Liver (tissue), 9 donors: ENCODE data around the gene IL17RB. TPM values are rescaled to one million over a fixed set of nuclear protein-coding genes. Genes with fewer than 3 reads are reported as not detected.

Experiments used
- DNase-seq: peaks from one replicate; pipeline ENCODE4 v3.0.0-alpha.2; 2017; ENCODE audit warnings: low spot score
- H3K27ac ChIP-seq, 2 donors: one replicate each; pipeline ENCODE4 v1.7.0; 2013; ENCODE audit warnings: inconsistent platforms in 2 of 2, low read length in 2 of 2, control low read depth in 1 of 2, low read depth in 1 of 2, mild to moderate bottlenecking in 1 of 2
- H3K27me3 ChIP-seq, 4 donors: one replicate each; pipeline versions ENCODE4 v1.6.1 to v1.7.0; 2013; ENCODE audit warnings: low read length in 3 of 4, inconsistent platforms in 1 of 4, mild to moderate bottlenecking in 1 of 4, moderate library complexity in 1 of 4; ENCODE audit not compliant: control insufficient read depth in 4 of 4, insufficient read depth in 4 of 4
- H3K36me3 ChIP-seq, 4 donors: one replicate each; pipeline versions ENCODE4 v1.6.1 to v1.7.0; 2013; ENCODE audit warnings: low read length in 3 of 4, mild to moderate bottlenecking in 3 of 4, low read depth in 1 of 4, moderate library complexity in 1 of 4; ENCODE audit not compliant: control insufficient read depth in 4 of 4, insufficient read depth in 3 of 4
- H3K4me1 ChIP-seq, 4 donors: one replicate each; pipeline versions ENCODE4 v1.6.1 to v1.7.0; 2013; ENCODE audit warnings: low read length in 3 of 4, mild to moderate bottlenecking in 3 of 4, moderate library complexity in 1 of 4; ENCODE audit not compliant: control insufficient read depth in 4 of 4, insufficient read depth in 4 of 4
- H3K4me3 ChIP-seq, 3 donors: one replicate each; pipeline versions ENCODE4 v1.6.1 to v1.7.0; 2013; ENCODE audit warnings: low read length in 3 of 3, control low read depth in 1 of 3, low read depth in 1 of 3, mild to moderate bottlenecking in 1 of 3
- H3K9ac ChIP-seq, 2 donors: one replicate each; pipeline ENCODE4 v1.7.0; 2013; ENCODE audit warnings: low read length in 2 of 2, mild to moderate bottlenecking in 2 of 2, moderate library complexity in 2 of 2, control low read depth in 1 of 2, low read depth in 1 of 2
- H3K9me3 ChIP-seq, 4 donors: one replicate each; pipeline versions ENCODE4 v1.6.1 to v1.7.0; 2013; ENCODE audit warnings: low read length in 3 of 4; ENCODE audit not compliant: control insufficient read depth in 4 of 4
- ATF3 ChIP-seq: IDR thresholded peaks from 2 replicates; pipeline ENCODE4 v1.6.1; 2016; ENCODE audit warnings: antibody characterized with exemption
- EGR1 ChIP-seq, 2 donors: IDR thresholded peaks; 2 replicates each; pipeline ENCODE4 v1.6.1; 2016 to 2018; ENCODE audit warnings: antibody characterized with exemption in 2 of 2, low read depth in 2 of 2
- FOXA2 ChIP-seq: IDR thresholded peaks from 2 replicates; pipeline ENCODE4 v1.6.1; 2016; ENCODE audit warnings: antibody characterized with exemption
- GABPA ChIP-seq, 2 donors: IDR thresholded peaks in 1 of 2; conservative IDR thresholded peaks in 1 of 2; 2 replicates each; pipeline ENCODE4 v1.6.1; 2016; ENCODE audit warnings: antibody characterized with exemption in 2 of 2, mild to moderate bottlenecking in 1 of 2, moderate library complexity in 1 of 2
- HNF4G ChIP-seq: IDR thresholded peaks from 2 replicates; pipeline ENCODE4 v1.6.1; 2016; ENCODE audit warnings: antibody characterized with exemption
- MAX ChIP-seq: IDR thresholded peaks from 2 replicates; pipeline ENCODE4 v1.6.1; 2016; ENCODE audit warnings: antibody characterized with exemption
- NR2F2 ChIP-seq: IDR thresholded peaks from 2 replicates; pipeline ENCODE4 v1.6.1; 2016; ENCODE audit warnings: antibody characterized with exemption
- RAD21 ChIP-seq, 2 donors: IDR thresholded peaks; 2 replicates each; pipeline ENCODE4 v1.6.1; 2016; ENCODE audit warnings: antibody characterized with exemption in 2 of 2, mild to moderate bottlenecking in 2 of 2
- REST ChIP-seq: IDR thresholded peaks from 2 replicates; pipeline ENCODE4 v1.6.1; 2016; ENCODE audit warnings: antibody characterized with exemption, mild to moderate bottlenecking
- SP1 ChIP-seq: IDR thresholded peaks from 2 replicates; pipeline ENCODE4 v1.6.1; 2018; ENCODE audit warnings: antibody characterized with exemption, mild to moderate bottlenecking
- YY1 ChIP-seq: IDR thresholded peaks from 2 replicates; pipeline ENCODE4 v1.6.1; 2016; ENCODE audit warnings: antibody characterized with exemption, mild to moderate bottlenecking
- ZBTB33 ChIP-seq: IDR thresholded peaks from 2 replicates; pipeline ENCODE4 v1.6.1; 2016; ENCODE audit warnings: antibody characterized with exemption
- WGBS: extraction: QIAGEN DNeasy Blood & Tissue Kit; methylation state at CpG from one replicate; pipeline ENCODE4 v1.1.7; 2013; 5-methylcytosine and 5-hydroxymethylcytosine counted together
- polyA plus RNA-seq, 2 donors: library from polyadenylated mRNA; stranded (reverse) in 1 of 2; unstranded in 1 of 2; fragments of 200-250 nt in 1 of 2; fragments of >200 nt in 1 of 2; fragmentation: Nextera tagmentation in 1 of 2; extraction: Ambion mirVana in 1 of 2; gene quantifications; one replicate each; pipeline versions ENCODE4 v1.2.1 to v1.2.3, GENCODE V29; 2013 to 2015
- total RNA-seq, 2 donors: library from RNA; depleted of rRNA; stranded (reverse); fragments of >200 nt; gene quantifications; one replicate each; pipeline ENCODE4 v1.2.3, GENCODE V29; 2014
- donor health status: healthy.
- donor health status: healthy.
- donor health status: healthy.
- donor health status: healthy.
- donor health status: healthy.

IL17RB gene
- total and polyA plus RNA-seq, 4 donors: 11.8 to 21.6 (median 15.8) TPM

- Histone ChIP-seq H3K27ac (no peak overlapping the region), H3K4me3 (no peak overlapping the region), H3K4me1 (peaks cover 0 to 7% (median 0%) of the 10 kb centered on the region in 4 donors), H3K36me3 (peaks cover 15 to 65% (median 39%) of the 10 kb centered on the region in 4 donors), H3K9me3 (no peaks in the 10 kb centered on the region), H3K27me3 (no peaks in the 10 kb centered on the region), H3K9ac (no peak overlapping the region)
- DNase-seq: no peak
- WGBS: 82% methylated on average over 21 of the region's 21 CpGs
- no peak for TF ChIP-seq FOXA2
Measured at GRCh38 chr3:53820756-53821580, 25.4 kb upstream of the IL17RB start.

- TF ChIP-seq RAD21 (IDR thresholded peaks at IDR 0.05) (no peak), YY1 (no peak), NR2F2 (no peak), ZBTB33 (no peak), HNF4G (no peak), FOXA2 (no peak), MAX (no peak), GABPA (IDR thresholded peaks at IDR 0.05 in 1 of 2, conservative IDR thresholded peaks at IDR 0.05 in 1 of 2) (no peak), ATF3 (no peak), SP1 (no peak), REST (no peak), EGR1 (IDR thresholded peaks at IDR 0.05; ENCODE audit: low read depth in 2 of 2) (no peak)
- peaks cover 14 to 58% (median 37%) of the 10 kb centered on the region in 4 donors for H3K36me3 ChIP-seq
- WGBS: 72% methylated on average over 5 of the region's 5 CpGs
- no peak overlapping the region for H3K4me3 ChIP-seq
- H3K27me3 ChIP-seq: no peaks in the 10 kb centered on the region
- no peaks in the 10 kb centered on the region for H3K9me3 ChIP-seq
- no peak overlapping the region for H3K9ac ChIP-seq
- no peak overlapping the region for H3K27ac ChIP-seq
- peaks cover 0 to 7% (median 0%) of the 10 kb centered on the region in 4 donors for H3K4me1 ChIP-seq
- DNase-seq: no peak
Measured at GRCh38 chr3:53821631-53822121, 24.7 kb upstream of the IL17RB start.
